CD4-positive, alpha-beta T cell (primary cell): Measurements from ENCODE around the gene YPEL2. TPM values are rescaled to one million over a fixed set of nuclear protein-coding genes. Genes with fewer than 3 reads are reported as not detected.

Source experiments
- ATAC-seq: fragments of 200-7000 bp; cut with Tn5 transposase; one replicate; pipeline ENCODE4 v1.10.0; 2022; ENCODE audit warnings: mild to moderate bottlenecking; ENCODE audit not compliant: poor library complexity
- CTCF ChIA-PET: fragments of 350-600 bp; sonication (Branson Sonifier 250); formaldehyde crosslinking; loops from one replicate; lab custom pipeline; 2021; ENCODE audit warnings: antibody characterized with exemption, inconsistent platforms; lab: Charles Lee
- POLR2A ChIA-PET: fragments of 350-600 bp; sonication (Branson Sonifier 250); formaldehyde crosslinking; loops from one replicate; lab custom pipeline; 2021; ENCODE audit warnings: antibody characterized with exemption, inconsistent platforms; lab: Charles Lee
- DNase-seq, 14 experiments: peaks; one replicate each; pipeline ENCODE4 v3.0.0-alpha.2; 2013 to 2020; ENCODE audit warnings: mixed read lengths in 2 of 14
- H3K27ac ChIP-seq, 2 donors: one replicate each; pipeline versions ENCODE4 v1.5.1 to v1.7.0; 2013; ENCODE audit warnings: low read length in 2 of 2, low read depth in 1 of 2, mild to moderate bottlenecking in 1 of 2
- H3K27me3 ChIP-seq, 2 experiments: 1 replicate in 1 of 2; 2 replicates in 1 of 2; pipeline versions ENCODE4 v1.6.1 to v1.7.0; 2013; ENCODE audit warnings: low read length in 2 of 2, control low read depth in 1 of 2, mild to moderate bottlenecking in 1 of 2, moderate library complexity in 1 of 2; ENCODE audit not compliant: insufficient read depth in 2 of 2, control insufficient read depth in 1 of 2
- H3K36me3 ChIP-seq: one replicate; pipeline ENCODE4 v1.6.1; 2013; ENCODE audit warnings: low read length, control low read depth; ENCODE audit not compliant: insufficient read depth
- H3K4me1 ChIP-seq: one replicate; pipeline ENCODE4 v1.6.1; 2013; ENCODE audit warnings: low read length, control low read depth; ENCODE audit not compliant: insufficient read depth
- H3K4me3 ChIP-seq: one replicate; pipeline ENCODE4 v1.5.1; 2013; ENCODE audit warnings: mild to moderate bottlenecking, low read length, moderate library complexity
- H3K9me3 ChIP-seq, 2 experiments: 1 replicate in 1 of 2; 2 replicates in 1 of 2; pipeline versions ENCODE4 v1.6.1 to v1.7.0; 2013; ENCODE audit warnings: low read length in 2 of 2, mild to moderate bottlenecking in 2 of 2, control low read depth in 1 of 2, moderate library complexity in 1 of 2; ENCODE audit not compliant: control insufficient read depth in 1 of 2, insufficient read depth in 1 of 2
- H3K27ac Mint-ChIP-seq: one replicate; pipeline ENCODE4 v1.8.0; 2020; ENCODE audit warnings: mixed read lengths
- H3K27me3 Mint-ChIP-seq: one replicate; pipeline ENCODE4 v1.8.0; 2021; ENCODE audit warnings: mixed read lengths
- H3K36me3 Mint-ChIP-seq: one replicate; pipeline ENCODE4 v1.8.0; 2021; ENCODE audit warnings: low read depth, mixed read lengths
- H3K4me1 Mint-ChIP-seq: one replicate; pipeline ENCODE4 v1.8.0; 2021; ENCODE audit warnings: low read depth, mixed read lengths
- H3K4me3 Mint-ChIP-seq: one replicate; pipeline ENCODE4 v1.8.0; 2020; ENCODE audit warnings: mild to moderate bottlenecking, mixed read lengths
- H3K9me3 Mint-ChIP-seq: one replicate; pipeline ENCODE4 v1.8.0; 2020; ENCODE audit warnings: mixed read lengths
- CTCF ChIP-seq: fragments of 200-600 bp; IDR thresholded peaks from one replicate; pipeline ENCODE4 v1.8.0; 2022; ENCODE audit warnings: antibody characterized with exemption, mild to moderate bottlenecking
- intact Hi-C, 2 experiments: fragments of 100-400 bp; cut with DNase I in 1 of 2; cut with micrococcal nuclease in 1 of 2; formaldehyde crosslinking; loops; one replicate each; pipeline versions ENCODE4 v1.15.1 to v1.9.0; 2023 to 2025; cut with DNase I, micrococcal nuclease
- total RNA-seq, 174 experiments: library from RNA in 2 of 174; stranded (reverse) in 2 of 174; gene quantifications; one replicate each; pipeline ENCODE4 v1.2.3 and lab custom pipeline; 2021 to 2026

YPEL2 gene
- total RNA-seq, 2 experiments from 2014 or later: 69.1 to 71.6 TPM

- intact Hi-C loops: loop anchor here (2.0 kb wide), 3 partner anchors 14 to 108 kb away; partner anchors contain the start of gene GDPD1 (in 1 of the 2)
- Mint-ChIP-seq H3K4me3 (peak overlapping the region; percentile 34), H3K4me1 (peaks cover 56% of the 10 kb centered on the region), H3K9me3 (no peaks in the 10 kb centered on the region), H3K27ac (peak overlapping the region; percentile 91), H3K27me3 (no peaks in the 10 kb centered on the region), H3K36me3 (peaks cover 9% of the 10 kb centered on the region)
- Histone ChIP-seq H3K4me1 (peaks cover 55% of the 10 kb centered on the region), H3K4me3 (no peak overlapping the region), H3K9me3 (no peaks in the 10 kb centered on the region), H3K27ac (peak overlapping the region in 1 of 2 donors; percentile 66), H3K27me3 (no peaks in the 10 kb centered on the region), H3K36me3 (no peaks in the 10 kb centered on the region)
- POLR2A ChIA-PET: interaction anchor here (0.8 to 3.6 kb wide), 5 partner anchors 17 to 109 kb away, joined by 3 to 28 read pairs (median 9); partner anchors contain the start of gene GDPD1
- DNase-seq: no peak
- TF ChIP-seq CTCF: no peak
- ATAC-seq: no peak
- CTCF ChIA-PET: interaction anchor here (1.3 to 2.5 kb wide), 3 partner anchors 18 to 112 kb away, joined by 7 to 28 read pairs (median 8); no protein-coding TSS in a partner anchor
Observed at GRCh38 chr17:59328601-59329000, 2.9 kb upstream of the YPEL2 start.

GRCh38 chr17:59329176-59330052 lies 2.0 kb upstream of the YPEL2 start:
- no peaks in the 10 kb centered on the region for H3K9me3 Mint-ChIP-seq
- H3K4me3 ChIP-seq: no peak overlapping the region
- ChIA-PET CTCF (interaction anchor here (0.6 to 2.5 kb wide), 21 partner anchors 9 to 212 kb away, joined by 3 to 28 read pairs (median 4); no protein-coding TSS in a partner anchor), POLR2A (interaction anchor here (0.6 to 3.6 kb wide), 21 partner anchors 10 to 635 kb away, joined by 3 to 28 read pairs (median 4); partner anchors contain the start of genes DHX40, GDPD1, RNFT1 and TRIM37)
- H3K27ac Mint-ChIP-seq: peak overlapping the region; percentile 91
- peak; percentile 41 for ATAC-seq
- peaks cover 64% of the 10 kb centered on the region for H3K4me1 Mint-ChIP-seq
- peak overlapping the region; percentile 88 for H3K4me3 Mint-ChIP-seq
- no peaks in the 10 kb centered on the region for H3K9me3 ChIP-seq
- H3K4me1 ChIP-seq: peaks cover 63% of the 10 kb centered on the region
- peaks cover 9% of the 10 kb centered on the region for H3K36me3 Mint-ChIP-seq
- intact Hi-C loops: loop anchor here (1.0 to 5.0 kb wide), 6 partner anchors 13 to 111 kb away; partner anchors contain the start of gene GDPD1 (in 1 of the 2)
- H3K27me3 Mint-ChIP-seq: no peaks in the 10 kb centered on the region
- peak; percentile 77 for TF ChIP-seq CTCF
- peak in 11 of 14 experiments; percentile 22 to 82 (median 47) for DNase-seq
- H3K27me3 ChIP-seq: no peaks in the 10 kb centered on the region
- no peaks in the 10 kb centered on the region for H3K36me3 ChIP-seq
- peak overlapping the region; percentile 35 to 66 for H3K27ac ChIP-seq
